Left lobe of liver (tissue), 2 donors: ENCODE measurements around the gene HEATR5B. TPM values are rescaled to one million over a fixed set of nuclear protein-coding genes. Genes with fewer than 3 reads are reported as not detected.
"Not testable (repeated sequence)": the region's sequence is repeated elsewhere in the genome, so short reads cannot be mapped to it uniquely, and the experiment has no call there.

Experiments used
- ATAC-seq: fragments of 200-7000 bp; cut with Tn5 transposase; one replicate; pipeline ENCODE4 v1.9.1; 2020; ENCODE audit warnings: mild to moderate bottlenecking, moderate library complexity
- DNase-seq: peaks from one replicate; pipeline ENCODE4 v3.0.0-alpha.2; 2020; ENCODE audit warnings: low spot score
- total RNA-seq: library from RNA; stranded (reverse); gene quantifications from one replicate; pipeline ENCODE4 v1.2.1, GENCODE V29; 2021
- donor health status: DM: no; HTN: no; CAD: no; lungs with moderate emphysema.
- donor health status: DM: no; HTN: yes; CAD: no.

HEATR5B gene
- total RNA-seq, 1 donor from 2014 or later = 7.7 TPM

DNA sequence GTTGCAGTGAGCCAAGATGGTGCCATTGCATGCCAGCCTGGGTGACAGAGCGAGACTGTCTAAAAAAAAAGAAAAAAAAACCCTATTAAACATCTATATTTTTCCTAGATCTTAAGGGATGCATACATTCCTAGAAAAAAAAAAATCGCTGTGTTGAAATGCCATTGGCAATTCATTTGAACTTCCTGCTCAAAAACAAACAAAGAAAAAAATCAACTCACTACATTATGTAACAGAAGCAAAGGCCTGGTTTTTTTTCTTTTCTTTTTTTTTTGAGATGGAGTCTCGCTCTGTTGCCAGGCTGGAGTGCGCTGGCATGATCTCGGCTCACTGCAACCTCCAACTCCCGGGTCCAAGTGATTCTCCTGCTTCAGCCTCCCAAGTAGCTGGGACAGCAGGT lies 96.2 kb downstream of the HEATR5B start:
- ATAC-seq (peak; percentile 45), DNase-seq (no peak)

DNA sequence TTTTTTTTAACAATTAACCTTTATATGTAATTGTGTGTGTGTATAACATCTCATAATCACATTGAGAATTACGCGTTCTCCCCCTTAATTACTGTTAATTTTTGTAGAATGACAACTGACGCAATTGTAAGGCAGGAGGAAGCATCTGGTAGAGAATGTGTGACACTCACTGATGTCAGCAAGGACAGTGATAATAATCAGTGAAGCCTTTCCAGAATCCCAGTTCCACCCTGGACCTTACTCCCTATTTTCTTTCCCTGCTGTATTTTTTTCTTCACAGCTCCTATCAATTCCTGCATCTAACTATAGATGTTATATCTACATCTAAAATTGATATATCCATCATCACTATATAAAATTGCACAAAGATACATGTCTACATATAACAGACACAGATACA lies 101.7 kb downstream of the HEATR5B start:
- ATAC-seq = no peak

DNA sequence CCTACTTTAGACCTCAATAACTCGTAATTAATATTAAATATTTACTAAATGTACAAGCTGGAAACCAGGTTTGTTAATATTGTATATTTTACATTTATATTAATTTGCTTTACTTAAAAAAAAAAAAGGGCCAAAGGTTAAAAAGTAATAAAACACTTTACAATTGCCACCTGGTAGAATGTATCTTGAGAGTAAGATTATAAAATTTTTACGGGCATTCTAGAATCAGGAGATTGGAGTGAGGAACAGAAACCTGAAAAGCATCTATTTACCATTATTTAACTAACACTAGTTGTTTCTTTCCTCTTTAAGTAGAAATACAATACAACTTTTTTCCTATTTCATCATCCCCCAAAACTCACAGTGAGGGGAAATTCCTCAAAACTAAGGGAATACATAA lies 102.3 kb downstream of the HEATR5B start:
- ATAC-seq (no peak), DNase-seq (no peak)

More for the DNA sequence above, 101.7 kb downstream of the HEATR5B start:
- no peak for DNase-seq

DNA sequence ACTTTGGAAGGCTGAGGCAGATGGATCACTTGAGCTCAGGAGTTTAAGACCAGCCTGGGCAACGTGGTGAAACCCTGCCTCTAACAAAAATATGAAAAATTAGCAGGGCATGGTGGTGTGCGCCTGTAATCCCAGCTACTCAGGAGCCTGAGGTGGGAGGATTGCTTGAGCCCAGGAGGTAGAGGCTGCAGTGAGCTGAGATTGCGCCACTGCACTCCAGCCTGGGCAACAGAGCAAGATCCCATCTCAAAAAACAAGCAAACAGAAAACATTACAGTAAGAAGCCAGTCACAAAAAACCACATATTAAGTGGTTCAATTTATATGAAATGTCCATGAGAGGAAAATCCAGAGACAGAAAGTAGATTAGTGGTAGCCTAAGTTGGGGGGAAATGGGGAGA lies 105.2 kb downstream of the HEATR5B start:
- not testable (repeated sequence) for ATAC-seq

DNA sequence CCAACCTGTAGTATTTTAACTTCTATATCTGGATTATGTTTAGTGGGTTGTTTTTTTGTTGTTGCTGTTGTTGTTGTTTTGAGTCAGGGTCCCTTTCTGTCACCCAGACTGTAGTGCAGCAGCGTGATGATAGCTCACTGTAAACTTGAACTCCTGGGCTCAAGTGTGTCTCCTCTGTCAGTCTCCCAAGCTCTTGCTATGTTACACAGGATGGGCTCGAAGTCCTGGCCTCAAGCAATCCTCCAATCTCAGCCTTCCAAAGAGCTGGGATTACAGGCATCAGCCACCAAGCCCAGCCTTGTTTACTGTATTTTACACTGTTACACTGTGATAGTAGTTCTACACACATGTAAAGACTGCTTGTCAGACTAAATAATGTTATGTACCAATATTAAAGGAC lies 108.1 kb downstream of the HEATR5B start:
- ATAC-seq (no peak), DNase-seq (no peak)

More for the DNA sequence above, 105.2 kb downstream of the HEATR5B start:
- not testable (repeated sequence) for DNase-seq

DNA sequence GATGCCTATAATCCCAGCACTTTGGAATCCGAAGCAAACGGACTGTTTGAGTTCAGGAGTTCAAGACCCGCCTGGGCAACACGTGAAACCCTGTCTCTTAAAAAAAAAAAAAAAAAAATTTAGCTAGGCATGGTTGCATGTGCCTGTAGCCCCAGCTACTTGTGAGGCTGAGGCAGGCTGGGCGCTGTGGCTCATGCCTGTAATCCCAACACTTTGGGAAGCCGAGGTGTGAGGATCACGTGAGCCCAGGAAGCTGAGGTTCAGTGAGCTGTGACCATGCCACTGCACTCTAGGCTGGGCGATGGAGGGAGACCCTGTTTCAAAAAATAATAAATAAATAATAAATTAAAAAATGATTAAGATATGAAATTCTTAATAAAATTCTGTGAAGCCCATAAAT lies 108.9 kb downstream of the HEATR5B start:
- DNase-seq = no peak
- ATAC-seq = no peak

DNA sequence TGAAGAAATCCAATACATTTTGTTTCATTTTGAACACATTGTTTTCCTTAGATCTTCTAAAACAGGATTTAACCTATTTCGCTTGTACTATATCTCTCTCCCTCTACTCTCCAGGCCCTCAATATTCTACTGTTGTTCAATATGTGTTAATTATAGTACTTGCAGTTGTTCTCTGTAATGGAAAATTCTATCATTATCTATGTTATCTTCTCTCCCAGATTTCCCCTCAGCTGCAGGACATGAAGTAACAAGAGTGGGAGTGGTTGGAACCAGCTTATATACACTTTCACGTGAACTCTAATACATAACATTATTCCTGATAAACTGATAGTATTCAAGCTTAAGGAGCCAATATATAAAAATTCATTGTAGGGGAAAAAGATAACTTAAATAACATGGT lies 110.9 kb downstream of the HEATR5B start:
- no peak for DNase-seq
- no peak for ATAC-seq

DNA sequence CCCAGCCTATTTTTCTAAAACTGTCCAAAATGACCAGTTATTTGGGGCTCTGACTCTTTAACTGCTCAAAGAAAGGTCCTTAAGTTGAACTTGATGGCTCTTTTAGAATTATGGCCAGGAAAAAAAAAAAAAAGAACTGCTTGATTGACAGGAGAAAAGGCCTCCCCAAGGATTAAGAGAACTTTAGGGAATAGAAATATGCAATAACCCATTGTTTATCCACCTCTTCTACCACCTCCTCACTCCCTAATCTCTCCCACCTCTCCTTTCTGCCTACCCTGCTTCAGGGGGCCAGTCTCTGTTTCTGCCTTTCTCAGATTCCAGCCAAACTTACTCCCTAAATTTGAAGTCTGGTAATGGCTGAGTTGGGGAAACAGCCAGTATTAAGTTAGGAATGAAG lies 112.2 kb downstream of the HEATR5B start:
- ATAC-seq = no peak
- DNase-seq = no peak

DNA sequence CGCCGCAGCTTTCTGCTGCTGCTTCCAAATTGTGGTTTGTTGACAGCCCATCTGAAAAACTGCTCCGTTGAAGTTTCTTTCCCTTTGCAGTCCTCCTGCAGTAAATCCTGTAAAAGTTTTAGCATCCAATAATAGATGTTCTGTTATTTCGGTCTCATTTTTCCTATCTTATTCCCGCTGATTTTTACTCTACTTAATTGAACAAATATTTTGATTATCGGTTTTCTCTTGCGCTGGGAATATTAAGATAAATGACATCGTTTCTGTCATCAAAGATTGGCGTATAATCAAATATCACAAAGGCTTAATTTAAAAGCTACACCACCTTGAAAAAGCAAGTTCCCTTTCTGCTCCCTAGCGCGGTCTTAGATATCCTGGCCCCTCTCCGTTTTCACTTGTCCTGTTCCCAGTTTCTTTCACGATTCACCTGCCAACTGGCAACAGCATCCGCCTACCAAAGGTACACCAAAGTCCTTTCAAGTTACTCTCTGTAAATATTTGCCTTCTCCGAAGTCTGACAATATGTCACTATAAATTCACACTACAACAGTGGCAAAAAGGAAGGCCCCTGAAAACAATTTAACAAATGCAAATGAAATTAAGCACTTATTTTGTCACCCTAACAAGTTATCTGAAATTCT lies 116.8 kb downstream of the HEATR5B start:
- peak; percentile 67 for DNase-seq
- ATAC-seq = peak; percentile 18

DNA sequence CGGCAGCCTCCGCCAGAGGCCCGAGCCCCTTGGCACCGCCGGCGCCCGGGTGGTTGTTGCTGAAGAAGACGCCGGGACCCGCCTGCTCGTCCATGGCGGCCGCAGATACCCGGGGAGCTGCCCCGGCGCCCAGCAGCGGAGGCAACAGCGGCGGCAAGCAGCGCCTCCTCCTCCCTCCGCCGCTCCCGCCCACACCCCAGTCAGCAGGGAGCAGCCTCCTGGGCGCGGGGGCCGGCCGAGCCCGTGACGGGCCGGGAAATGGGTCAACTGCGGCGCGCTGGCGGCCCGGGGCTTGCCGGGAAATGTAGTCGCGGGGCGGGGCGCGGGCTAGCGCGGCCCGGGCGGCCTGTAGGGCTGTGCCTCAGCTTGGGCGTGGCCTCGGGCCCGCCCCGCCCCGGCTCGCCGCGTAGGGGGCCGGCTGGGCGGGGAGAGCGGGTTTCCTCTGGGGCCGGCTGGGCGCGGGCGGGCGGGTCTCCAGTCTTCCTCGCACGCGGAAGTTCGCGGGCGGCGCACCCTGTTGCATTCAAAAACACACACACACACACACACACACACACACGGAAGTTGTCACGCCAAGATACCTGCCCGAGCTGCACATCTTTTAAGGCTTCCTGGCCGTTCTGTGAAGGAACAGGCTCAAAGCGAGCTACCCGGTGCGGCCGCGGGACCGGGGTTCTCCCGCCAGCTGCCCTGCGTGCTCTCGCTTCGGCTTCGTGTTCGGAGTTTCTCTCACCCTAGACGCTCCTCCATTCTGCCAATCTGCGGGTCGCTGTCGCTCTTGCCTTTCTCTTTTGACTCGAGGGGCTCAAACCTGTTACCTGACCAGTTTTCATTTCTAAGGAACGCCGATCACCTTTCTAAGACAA lies 117.6 kb downstream of the HEATR5B start, which contains the start of gene STRN:
TSS of gene STRN (minus strand) at position 167 of the 866 bp plus-strand sequence. CDS start at position 94, 73 bp downstream.
- peak; percentile 95 for ATAC-seq
- peak; percentile 99 for DNase-seq

DNA sequence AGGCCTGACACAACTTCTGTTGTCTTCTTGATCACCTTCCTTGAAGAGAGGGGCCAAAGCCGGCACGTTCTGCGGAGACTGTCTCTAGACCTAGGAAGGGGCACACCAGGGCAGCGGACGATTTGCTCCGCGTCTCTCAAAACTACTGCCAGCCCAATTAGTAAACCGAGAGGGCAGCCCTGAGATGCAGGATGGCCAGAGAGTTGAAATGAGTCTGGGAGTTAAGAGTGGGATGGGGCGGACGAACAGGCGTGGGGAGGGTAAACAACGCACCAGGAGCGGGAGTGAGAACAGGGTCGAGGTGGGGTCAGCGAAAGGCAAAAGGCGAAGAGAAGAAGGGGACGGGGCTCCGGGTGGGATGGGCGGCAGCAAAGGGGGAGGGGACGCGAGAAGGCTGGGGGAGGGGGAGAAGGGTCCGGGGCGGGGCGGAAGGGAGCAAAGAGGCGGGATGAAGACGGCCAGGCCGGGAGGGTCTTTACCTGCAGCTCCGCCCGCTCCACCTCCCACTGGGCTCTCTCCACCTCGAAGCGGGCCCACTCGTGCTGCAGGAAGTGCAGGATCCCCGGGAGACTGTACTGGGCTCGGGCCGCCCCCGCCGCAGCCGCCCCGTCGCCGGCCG lies 118.3 kb downstream of the HEATR5B start:
- no peak for DNase-seq
- ATAC-seq = peak; percentile 32

DNA sequence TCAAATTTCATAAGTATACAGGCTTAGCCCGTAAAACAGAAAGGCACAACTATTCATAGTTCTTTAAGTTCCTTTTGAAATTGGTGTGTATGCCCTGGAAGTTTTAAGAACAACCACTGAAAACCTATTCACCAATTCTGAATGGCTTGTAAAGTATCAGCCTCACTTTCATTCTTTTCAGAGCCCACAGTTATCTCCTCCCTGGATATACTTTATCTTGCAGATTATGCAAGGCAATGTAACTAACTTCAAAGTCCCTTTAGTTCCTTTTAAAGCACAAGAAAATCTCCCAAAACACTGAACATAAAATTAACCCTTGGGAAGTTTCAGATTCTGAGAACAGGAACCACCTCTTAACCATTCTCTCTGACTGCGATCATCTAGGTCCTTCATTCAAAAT lies 119.0 kb downstream of the HEATR5B start:
- no peak for ATAC-seq
- DNase-seq = no peak

DNA sequence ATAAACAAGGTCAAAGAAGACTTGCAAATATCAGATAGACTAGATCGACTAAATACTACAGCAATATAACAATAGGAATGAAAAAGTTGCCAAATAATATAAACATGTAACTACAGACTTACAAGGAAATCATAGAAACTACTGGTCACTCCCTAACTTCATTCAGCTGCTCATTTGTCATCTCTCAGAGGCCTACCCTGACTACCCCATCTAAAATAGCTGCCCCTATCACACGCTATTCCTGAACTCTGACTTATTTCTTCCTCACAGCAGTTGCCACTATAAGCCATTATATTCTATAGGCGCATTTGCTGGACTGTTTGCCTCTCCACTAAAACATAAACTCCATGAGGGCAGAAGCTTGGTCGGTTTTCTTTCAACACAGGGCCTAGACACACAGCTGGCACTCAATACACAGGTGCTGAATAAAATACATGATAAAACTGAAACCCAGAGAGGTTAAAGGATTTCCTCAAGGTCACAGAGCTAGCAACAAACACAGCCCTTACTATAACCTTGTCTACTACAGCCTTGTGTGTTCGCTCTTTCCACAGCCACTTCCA lies 119.6 kb downstream of the HEATR5B start:
- ATAC-seq = no peak
- no peak for DNase-seq

DNA sequence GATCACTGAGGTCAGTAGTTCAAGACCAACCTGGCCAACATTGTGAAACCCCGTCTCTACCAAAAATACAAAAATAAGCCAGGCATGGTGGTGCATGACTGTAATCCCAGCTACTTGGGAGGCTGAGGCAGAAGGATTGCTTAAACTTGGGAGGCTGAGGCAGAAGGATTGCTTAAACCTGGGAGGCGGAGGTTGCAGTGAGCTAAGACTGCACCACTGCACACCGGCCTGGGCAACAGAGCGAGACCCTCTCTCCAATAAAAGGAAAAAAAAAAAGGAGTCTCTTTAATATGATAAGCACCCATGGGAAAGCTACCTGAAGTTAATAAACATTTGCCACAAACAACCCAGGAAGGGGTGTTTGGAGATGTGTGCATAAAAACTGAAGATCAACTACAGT lies 120.4 kb downstream of the HEATR5B start:
- ATAC-seq = no peak
- DNase-seq = no peak

DNA sequence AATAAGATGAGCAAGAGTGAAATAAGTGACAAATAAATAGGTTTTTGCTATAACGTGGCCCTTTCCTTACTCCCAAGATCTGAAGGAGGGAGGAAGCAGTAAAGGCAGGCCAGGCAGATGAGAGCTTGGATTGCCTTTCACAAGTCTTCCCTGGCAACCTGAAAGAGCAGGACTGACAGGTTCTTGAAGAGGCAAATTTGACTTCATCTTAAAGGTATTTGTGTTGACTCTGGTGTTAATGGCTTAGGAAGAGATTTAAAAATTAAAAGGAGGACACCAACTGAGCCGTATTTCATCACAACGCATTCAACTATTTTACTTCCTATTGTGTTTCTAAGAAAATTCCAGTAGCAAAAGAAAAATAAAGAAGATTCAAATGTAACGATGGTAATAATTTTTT lies 121.1 kb downstream of the HEATR5B start:
- DNase-seq (no peak), ATAC-seq (no peak)

DNA sequence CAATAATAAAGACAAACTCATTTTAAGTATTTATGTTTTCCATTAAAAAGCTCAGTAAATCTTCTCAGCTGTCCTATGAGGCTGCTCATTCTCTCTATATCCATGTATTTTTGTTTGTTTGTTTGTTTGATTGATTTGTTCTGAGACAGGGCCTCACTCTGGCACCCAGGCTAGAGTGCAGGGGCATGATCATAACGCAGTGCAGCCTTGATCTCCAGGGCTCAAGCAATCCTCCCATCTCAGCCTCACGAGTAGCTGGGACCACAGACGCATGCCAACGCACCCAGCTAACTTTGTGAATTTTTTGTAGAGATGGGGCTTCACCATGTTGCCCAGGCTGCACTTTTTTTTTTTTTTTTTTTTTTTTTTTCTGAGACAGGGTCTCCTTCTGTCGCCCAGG lies 123.4 kb downstream of the HEATR5B start:
- DNase-seq = no peak

DNA sequence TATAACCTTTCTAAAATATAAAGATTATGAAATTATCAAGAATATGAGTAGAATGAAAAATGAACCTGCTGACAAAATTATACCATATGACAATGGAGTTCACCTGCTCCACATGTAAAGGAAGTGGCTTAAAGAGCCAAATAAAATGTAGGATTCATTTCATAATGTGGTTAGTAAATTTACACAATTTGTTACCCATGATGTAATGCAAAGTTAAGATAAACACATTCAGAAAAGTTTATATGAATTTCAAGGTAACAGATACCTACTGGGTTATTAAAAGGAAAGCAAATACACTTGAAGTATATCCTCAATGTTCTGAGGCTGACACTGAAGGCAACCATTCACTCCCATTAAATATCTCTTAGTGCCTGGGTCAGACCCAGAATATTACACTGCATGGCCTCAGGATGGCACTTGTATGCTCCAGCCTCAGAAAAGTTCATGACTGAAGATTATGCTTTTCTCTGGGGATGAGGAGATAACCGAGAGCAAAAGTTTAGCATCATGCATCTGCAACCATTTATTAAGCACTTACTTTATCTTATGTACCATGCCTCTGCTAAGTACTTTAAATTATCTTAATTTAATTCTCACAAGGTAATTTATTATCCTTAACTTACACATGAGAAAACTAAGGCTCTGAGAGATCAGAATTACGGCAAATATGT lies 124.0 kb downstream of the HEATR5B start:
- DNase-seq = no peak
- ATAC-seq = peak; percentile 37

More for the DNA sequence above, 123.4 kb downstream of the HEATR5B start:
- ATAC-seq = no peak

DNA sequence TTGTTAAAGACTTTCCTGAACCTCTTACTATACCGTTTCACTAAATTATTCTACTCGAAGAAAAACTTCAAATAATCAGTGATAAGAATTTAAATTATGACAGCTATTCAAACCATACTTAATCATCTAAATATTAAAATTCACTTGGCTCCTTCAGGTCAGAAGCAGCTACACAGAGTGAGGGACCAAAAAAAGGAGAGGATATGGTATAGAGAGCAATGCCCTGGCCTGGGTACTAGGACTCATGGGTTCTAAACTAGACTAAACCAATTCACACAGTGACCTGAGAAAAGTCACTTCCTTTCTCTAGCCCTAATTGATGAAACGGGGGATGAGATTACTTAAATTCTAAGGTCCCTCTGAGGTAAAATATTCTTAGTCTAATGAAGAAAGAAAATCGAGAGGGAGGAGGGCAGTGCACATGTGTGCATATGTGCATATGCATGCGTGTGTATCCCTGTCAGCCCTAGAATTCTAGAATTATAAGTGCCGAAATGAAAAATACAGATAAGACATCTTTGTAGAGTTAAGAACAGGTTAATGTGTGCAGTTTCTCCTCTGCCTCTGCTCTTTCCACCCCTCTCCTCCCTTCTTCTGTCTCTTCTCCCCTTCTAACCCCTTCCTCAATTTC lies 129.1 kb downstream of the HEATR5B start:
- DNase-seq (no peak), ATAC-seq (no peak)

DNA sequence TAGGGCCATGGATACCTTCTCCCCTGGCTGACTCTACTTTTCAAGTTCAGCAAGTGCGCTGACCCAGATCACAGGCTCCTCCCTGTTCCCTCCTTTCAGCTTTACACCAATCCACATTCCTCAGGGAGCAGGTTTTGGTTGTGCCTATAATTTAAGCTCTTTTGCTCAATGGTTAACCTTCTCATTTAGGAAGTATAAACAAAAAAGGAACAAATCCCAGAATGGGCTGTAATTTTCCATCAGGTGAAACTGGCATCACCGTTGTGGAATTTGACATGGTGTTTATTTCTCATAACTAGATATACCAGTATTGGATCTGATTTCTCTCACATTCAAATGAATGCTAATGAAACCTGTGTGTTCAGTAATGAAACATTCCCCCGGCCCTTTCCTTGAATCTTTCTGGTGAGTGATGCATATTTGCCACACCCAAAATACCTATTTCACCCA lies 131.4 kb downstream of the HEATR5B start:
- DNase-seq (no peak), ATAC-seq (no peak)

DNA sequence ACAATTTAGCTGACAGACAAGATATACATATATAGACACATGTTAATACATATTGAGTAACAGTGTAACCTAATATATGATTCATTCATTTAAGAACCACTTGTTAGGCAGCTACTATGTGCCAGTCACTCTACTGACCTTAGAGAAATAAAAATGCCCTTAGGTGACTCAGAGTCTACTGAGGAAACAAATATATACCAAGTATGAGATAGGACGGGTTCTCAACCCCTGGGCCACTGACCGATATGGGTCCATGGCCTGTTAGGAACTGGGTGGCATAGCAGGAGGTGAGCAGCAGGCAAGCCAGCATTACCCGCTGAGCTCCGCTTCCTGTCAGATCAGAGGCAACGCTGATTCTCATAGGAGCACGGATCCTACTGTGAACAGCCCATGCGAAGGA lies 132.6 kb downstream of the HEATR5B start:
- DNase-seq (no peak), ATAC-seq (no peak)
